T follicular helper cell (primary cell): Measurements from ENCODE around the gene IL9.
"Not testable (repeated sequence)": the region's sequence is repeated elsewhere in the genome, so short reads cannot be mapped to it uniquely, and the experiment has no call there.

ENCODE experiments used
- DNase-seq: peaks from one replicate; pipeline ENCODE4 v3.0.0-alpha.2; 2020; ENCODE audit warnings: low read depth

Gene IL9

DNA sequence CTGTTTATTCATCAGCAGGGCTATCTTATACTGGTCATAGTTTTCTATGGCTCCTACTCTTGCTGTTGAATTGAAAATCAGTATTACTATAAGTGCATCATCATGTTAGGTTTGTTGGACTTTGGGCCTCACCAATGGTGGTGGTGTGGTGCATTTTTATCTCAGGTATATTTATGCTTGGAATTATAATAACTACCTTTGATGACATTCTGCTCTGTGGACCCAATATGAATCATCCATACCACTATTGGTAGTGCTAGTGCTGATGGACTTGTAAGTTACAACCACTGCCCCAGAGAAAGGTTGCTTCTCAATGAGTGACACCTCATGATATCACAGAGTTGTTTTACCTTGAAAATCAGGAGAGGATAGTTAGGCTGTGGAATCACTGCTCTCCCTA, 28.0 kb downstream of the IL9 start:
- no peak for DNase-seq

DNA sequence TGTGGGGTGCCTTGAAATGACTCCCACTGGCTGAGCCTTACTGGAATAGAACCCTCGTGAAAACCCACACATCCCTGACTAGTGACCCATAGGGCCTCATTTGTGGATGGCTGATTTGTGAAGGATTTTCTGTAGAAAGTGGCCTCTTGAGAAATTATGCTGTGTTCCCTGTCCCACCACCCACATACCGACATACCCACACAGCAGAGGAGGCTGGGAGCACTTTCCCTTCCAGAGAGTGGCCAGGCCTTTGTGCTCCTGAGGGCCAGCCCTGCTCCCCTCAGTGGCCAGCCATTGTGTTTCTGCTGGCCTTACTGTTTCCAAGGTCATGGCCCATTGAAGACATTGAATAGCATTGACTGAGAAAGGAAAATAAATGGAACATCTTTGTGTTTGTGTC, 29.6 kb downstream of the IL9 start:
- DNase-seq = no peak

- DNase-seq = no peak
Measured at GRCh38 chr5:135864503-135865435, 30.9 kb downstream of the IL9 start.

GRCh38 chr5:135862744-135863143, 32.9 kb downstream of the IL9 start:
- no peak for DNase-seq

DNA sequence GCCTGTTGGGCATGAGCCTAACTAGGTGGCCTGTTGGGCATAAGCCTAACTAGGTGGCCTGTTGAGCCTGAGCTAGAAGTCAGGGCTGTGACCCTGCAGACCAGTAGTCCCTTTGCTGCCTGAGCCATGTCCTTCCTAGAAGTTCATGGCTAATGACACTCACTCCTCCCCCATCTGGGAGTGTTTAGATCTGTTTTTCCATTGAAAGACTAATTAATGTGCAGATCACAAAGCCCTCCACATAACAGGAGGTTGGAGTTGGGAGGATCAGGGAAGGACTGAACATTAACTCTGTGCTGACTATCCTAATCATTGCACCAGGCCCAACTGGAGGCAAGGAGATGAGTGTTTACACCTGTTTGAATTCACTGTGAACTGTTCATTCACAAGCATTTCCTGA, 33.6 kb downstream of the IL9 start:
- no peak for DNase-seq

DNA sequence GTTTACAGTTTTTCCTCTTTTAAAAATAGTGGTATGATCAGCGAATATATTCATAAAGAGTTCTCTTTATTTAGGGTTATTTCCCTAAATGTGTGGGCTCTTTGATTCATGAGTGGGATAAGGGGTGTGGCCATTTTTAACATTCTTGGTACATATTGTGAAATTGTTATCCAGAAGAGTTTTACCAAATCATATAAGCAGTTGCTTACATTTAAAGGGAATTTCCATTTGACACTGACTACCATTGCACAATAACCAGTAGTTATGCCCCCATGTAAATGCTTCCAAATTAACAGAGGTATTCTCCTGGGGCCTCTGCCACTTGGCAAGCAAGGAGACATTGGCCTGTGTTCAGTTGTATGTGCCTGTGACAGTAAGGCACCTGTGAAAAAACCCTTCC, 34.0 kb downstream of the IL9 start:
- no peak for DNase-seq

GRCh38 chr5:135859641-135860040, 36.0 kb downstream of the IL9 start:
- no peak for DNase-seq

GRCh38 chr5:135859186-135859585, 36.5 kb downstream of the IL9 start:
- DNase-seq = not testable (repeated sequence)

DNA sequence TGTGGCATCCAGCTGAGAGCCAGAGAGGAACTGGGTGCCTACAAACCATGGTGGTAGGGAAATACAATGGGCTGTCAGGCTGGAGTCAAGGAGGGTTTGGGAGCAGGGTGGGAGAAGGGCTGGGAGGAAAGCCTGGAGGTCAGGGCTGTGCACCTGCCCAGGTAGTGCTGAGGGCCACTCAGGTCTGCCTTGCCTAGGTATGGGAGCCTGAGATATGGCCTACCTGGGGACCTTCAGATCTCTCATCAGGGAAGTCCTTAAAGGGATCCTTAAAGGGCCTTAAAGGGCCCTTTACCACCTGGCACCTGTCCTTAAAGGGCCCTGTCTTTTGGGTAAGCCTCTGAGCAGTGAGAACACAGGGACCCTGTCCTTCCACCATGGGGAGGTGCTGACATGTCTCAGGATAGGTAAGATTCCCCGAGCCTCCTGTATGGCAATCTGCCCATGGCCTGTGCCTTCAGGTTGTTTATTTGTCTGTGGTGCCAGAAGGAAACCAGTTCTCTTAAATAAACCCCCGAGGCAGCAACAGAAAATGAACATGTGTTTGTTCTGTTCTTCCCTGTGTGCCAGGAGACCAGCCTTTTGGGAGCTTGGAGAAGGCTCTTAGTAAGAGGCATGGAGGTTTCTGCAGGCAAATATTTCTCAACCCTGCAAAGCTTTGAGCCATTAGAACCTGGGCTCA, 37.9 kb downstream of the IL9 start:
- no peak for DNase-seq

- DNase-seq = no peak
Measured at GRCh38 chr5:135851915-135852845, 43.5 kb downstream of the IL9 start.

DNA sequence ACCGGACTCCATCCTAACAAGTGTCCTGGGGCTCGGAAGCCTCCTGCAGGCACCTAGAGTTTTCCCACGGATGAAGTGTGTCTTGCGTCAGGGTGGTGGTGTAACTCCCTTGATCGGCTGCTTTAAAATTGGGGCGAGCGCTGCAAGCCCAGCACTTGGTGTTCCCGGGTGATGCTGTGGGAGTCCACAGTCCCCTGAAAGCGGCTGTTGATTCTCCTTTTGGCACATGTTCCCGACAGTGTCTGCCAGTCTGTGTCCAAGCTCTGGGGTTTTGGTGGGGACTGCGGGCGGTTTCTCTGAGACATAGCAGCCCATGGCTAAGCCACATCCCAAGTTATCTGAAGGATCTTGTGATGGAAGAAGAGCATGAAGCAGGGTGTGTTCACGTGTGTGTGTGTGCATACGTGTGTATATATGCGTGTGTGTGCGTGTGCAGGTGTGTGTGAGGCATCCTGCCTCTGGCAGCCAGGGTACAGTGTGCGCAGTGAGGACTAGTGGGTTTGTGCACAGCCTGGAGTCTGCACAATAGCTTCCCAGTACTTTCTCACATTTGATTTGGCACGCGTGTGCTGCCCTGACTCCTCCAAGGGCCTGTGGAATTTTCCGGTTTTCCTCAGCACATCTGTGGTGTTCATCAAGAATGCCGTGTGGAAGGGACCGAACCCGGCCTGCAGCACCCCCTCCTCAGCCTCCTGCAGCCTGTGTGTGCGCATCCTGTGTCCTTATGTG, 44.3 kb downstream of the IL9 start:
- DNase-seq = no peak

DNA sequence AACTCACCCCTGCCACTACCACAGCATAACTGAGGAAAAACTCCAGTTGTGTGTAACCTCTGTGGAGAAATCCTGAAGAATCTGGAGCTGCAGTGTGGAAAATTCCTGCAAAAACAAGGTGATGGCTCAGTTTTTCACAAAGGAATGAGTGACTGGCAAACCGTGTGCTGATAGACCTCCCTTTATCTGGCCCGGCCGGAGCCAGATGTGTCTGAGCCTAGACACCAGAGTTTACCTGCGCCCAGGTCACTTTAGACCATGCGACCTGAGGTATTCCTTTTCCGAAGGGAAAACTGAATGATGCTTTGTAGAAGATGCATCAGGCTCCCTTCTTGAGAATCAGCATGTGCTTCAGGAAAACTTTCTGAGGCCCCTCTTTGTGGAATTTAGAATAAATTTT, 45.0 kb downstream of the IL9 start:
- DNase-seq = no peak

GRCh38 chr5:135850231-135850630, 45.4 kb downstream of the IL9 start:
- DNase-seq = no peak

DNA sequence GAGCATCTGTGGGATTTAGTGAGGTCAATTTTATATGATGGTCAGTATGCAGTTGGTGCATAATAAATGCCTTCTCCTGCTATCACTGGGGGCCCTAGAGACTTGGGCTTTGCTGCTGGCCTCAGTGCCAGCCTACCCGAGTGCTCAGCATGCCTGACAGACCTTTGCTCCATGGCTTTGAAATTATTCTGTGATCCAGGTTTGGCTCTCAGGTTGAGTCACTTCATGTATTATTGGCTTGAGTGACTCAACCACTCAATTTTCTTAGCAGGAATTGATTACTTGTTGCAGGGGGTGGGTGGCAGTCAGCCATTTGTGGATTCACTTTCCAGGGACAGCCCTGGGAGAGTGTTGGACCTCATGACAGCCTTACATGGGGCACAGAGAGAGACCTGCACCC, 47.7 kb downstream of the IL9 start:
- no peak for DNase-seq

DNA sequence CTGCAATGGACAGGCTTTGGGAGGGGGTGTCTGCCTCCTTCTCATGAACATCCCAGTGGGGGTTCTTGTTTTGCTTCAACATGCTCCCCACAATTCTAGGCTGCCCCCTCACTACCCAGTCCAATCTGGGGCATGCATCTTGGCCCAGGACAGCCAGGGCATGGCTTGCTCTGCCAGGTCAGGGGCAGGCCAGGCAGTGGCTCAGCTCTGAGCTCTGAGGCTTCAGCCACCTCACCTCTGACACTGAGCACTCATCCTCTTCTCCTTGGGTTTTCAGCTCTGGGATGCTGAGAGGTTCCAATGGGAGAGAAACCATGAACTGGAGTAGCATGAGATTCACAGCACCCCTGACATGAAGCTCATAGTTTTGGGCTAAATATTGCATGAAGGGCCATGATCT, 49.3 kb downstream of the IL9 start:
- no peak for DNase-seq

DNA sequence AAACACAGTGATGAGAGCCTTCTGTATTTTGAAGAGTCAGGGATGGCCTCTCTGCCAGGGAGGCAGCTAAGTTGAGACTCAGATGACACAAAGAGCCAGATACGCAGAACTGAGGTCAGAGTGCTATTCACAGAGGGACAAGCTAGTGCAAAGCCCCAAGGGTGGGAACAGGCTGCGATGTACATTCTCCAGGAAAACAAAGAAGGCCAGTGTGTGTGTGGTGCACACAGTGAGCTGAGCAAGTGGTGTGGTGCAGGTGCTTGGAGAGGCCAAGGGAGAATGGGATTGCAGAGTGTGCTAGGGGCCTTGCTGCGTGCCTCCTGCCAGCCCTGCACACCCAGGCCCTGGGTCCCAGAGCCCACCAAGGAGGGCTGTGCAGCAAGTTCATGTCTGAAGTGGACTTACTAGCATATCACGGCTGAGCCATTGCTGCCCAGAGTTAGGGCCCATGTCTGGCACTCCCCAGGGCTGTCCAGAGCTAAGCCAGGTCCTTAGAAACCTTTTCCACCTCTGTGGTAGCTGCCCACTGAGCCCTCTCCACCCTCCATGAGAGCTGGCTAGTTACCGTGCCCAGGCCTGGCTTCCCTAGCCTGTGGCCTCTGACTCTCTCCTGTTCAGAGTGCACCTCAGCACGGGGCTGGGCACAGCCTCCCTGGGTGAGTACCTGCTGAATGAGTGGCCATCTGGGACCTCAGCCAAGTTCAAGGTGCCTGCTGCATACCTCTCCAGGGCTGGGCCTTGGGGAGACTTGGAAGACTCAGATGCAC, 51.9 kb downstream of the IL9 start:
- no peak for DNase-seq

DNA sequence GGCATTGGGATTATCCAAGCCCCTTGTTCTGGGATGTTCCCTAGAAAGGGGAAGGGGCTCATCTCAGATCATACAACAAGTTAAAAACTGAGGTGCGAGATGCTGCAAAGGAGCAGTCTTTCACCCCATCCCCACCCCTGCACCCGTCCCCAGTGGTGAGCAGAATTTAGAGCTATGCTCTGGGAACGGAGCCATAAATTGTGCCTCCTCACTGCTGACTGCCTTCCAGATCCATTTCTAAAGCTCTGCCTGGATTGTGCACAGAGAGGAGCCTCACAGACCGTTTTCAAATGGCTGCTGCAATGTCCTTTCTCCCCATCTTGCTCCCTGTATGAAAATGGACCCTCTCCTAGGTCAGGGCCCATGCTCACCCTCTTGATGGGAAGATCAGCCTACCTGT, 52.9 kb downstream of the IL9 start:
- DNase-seq = no peak
